HEK293T (cell line): ENCODE results near the gene ERI3.
"Not testable (repeated sequence)": the region's sequence is repeated elsewhere in the genome, so short reads cannot be mapped to it uniquely, and the experiment has no call there.

Experiments used
- CTCF ChIA-PET: fragments of 350-600 bp; formaldehyde crosslinking; extraction: SDS; loops from one replicate; lab custom pipeline; 2021; ENCODE audit warnings: antibody characterized with exemption, inconsistent platforms; lab: Yijun Ruan, JAX
- POLR2A ChIA-PET: fragments of 350-600 bp; formaldehyde crosslinking; extraction: SDS; loops from one replicate; lab custom pipeline; 2020; ENCODE audit warnings: antibody characterized with exemption, inconsistent platforms; lab: Yijun Ruan, JAX
- DNase-seq: peaks from one replicate; pipeline ENCODE4 v3.0.0; 2012; ENCODE audit warnings: mixed read lengths; ENCODE audit errors: extremely low spot score
- ARNT ChIP-seq: fragments of 450-650 bp; IDR thresholded peaks from 2 replicates; pipeline ENCODE4 v1.6.1; 2017; ENCODE audit warnings: mild to moderate bottlenecking
- BHLHE40 ChIP-seq: fragments of 450-650 bp; IDR thresholded peaks from 2 replicates; pipeline ENCODE4 v1.6.1; 2016; ENCODE audit warnings: mild to moderate bottlenecking, moderate library complexity, borderline replicate concordance
- CTBP1 ChIP-seq: fragments of 450-650 bp; IDR thresholded peaks from 2 replicates; pipeline ENCODE4 v1.6.1; 2016; ENCODE audit warnings: borderline replicate concordance
- ELF4 ChIP-seq: fragments of 450-650 bp; IDR thresholded peaks from 2 replicates; pipeline ENCODE4 v1.6.1; 2017; ENCODE audit warnings: antibody characterized with exemption
- FOXA1 ChIP-seq: fragments of 450-650 bp; IDR thresholded peaks from 2 replicates; pipeline ENCODE4 v1.6.1; 2016; ENCODE audit warnings: mild to moderate bottlenecking
- FOXK2 ChIP-seq: fragments of 450-650 bp; IDR thresholded peaks from 2 replicates; pipeline ENCODE4 v1.6.1; 2016; ENCODE audit warnings: mild to moderate bottlenecking
- FOXM1 ChIP-seq: fragments of 450-650 bp; IDR thresholded peaks from 2 replicates; pipeline ENCODE4 v1.6.1; 2017; ENCODE audit warnings: mild to moderate bottlenecking, borderline replicate concordance
- HDGF ChIP-seq: fragments of 450-650 bp; IDR thresholded peaks from 2 replicates; pipeline ENCODE4 v1.6.1; 2017; ENCODE audit warnings: antibody characterized with exemption, borderline replicate concordance
- L3MBTL2 ChIP-seq: fragments of 450-650 bp; conservative IDR thresholded peaks from 2 replicates; pipeline ENCODE4 v1.6.1; 2016; ENCODE audit warnings: mild to moderate bottlenecking
- LEF1 ChIP-seq: fragments of 450-650 bp; IDR thresholded peaks from 2 replicates; pipeline ENCODE4 v1.6.1; 2017; ENCODE audit warnings: mild to moderate bottlenecking, borderline replicate concordance
- NFRKB ChIP-seq: fragments of 450-650 bp; IDR thresholded peaks from 2 replicates; pipeline ENCODE4 v1.6.1; 2016; ENCODE audit warnings: mild to moderate bottlenecking, moderate library complexity
- PKNOX1 ChIP-seq: fragments of 450-650 bp; IDR thresholded peaks from 2 replicates; pipeline ENCODE4 v1.6.1; 2016
- SP1 ChIP-seq: fragments of 450-650 bp; IDR thresholded peaks from 2 replicates; pipeline ENCODE4 v1.6.1; 2017
- SUZ12 ChIP-seq: fragments of 450-650 bp; IDR thresholded peaks from 2 replicates; pipeline ENCODE4 v1.6.1; 2016; ENCODE audit warnings: mild to moderate bottlenecking
- TARDBP ChIP-seq: fragments of 450-650 bp; IDR thresholded peaks from 2 replicates; pipeline ENCODE4 v1.6.1; 2016
- ZNF384 ChIP-seq: fragments of 450-650 bp; IDR thresholded peaks from 2 replicates; pipeline ENCODE4 v1.6.1; 2016

ERI3 gene

GRCh38 chr1:44208226-44208625, 146.8 kb downstream of the ERI3 start:
- POLR2A ChIA-PET: no interaction called here

GRCh38 chr1:44206545-44206944, 148.5 kb downstream of the ERI3 start:
- CTCF ChIA-PET, DNase-seq, POLR2A ChIA-PET: not testable (repeated sequence)

More at GRCh38 chr1:44208226-44208625, 146.8 kb downstream of the ERI3 start:
- TF ChIP-seq SUZ12: no peak
- no peak for TF ChIP-seq CTBP1
- TF ChIP-seq FOXK2: no peak
- TF ChIP-seq FOXM1: no peak
- TF ChIP-seq NFRKB: no peak
- TF ChIP-seq FOXA1: no peak
- no peak for TF ChIP-seq LEF1
- TF ChIP-seq ZNF384: no peak
- no peak for TF ChIP-seq BHLHE40
- no peak for TF ChIP-seq TARDBP
- TF ChIP-seq PKNOX1: no peak
- TF ChIP-seq ARNT: no peak
- TF ChIP-seq L3MBTL2: no peak
- TF ChIP-seq SP1: no peak
- no peak for TF ChIP-seq ELF4
- CTCF ChIA-PET: interaction anchor here (1.2 kb wide), 1 partner anchor 9 kb away, joined by 6 read pairs; no protein-coding TSS in a partner anchor
- no peak for DNase-seq

- POLR2A ChIA-PET: interaction anchor here (0.8 kb wide), 1 partner anchor 431 kb away, joined by 3 read pairs; no protein-coding TSS in a partner anchor
- no peak for DNase-seq
- CTCF ChIA-PET: no interaction called here
- TF ChIP-seq ARNT (no peak), BHLHE40 (no peak), LEF1 (no peak), L3MBTL2 (no peak), ZNF384 (no peak), TARDBP (no peak), HDGF (no peak), FOXK2 (no peak), ELF4 (no peak), PKNOX1 (no peak), CTBP1 (no peak), NFRKB (no peak), FOXM1 (no peak), FOXA1 (no peak), SUZ12 (no peak), SP1 (no peak)
These were observed 154.7 kb downstream of the ERI3 start for GRCh38 chr1:44200336-44200735.

GRCh38 chr1:44174630-44175029, 180.4 kb downstream of the ERI3 start:
- ChIA-PET POLR2A (no interaction called here), CTCF (no interaction called here)
- no peak for DNase-seq
- no peak for TF ChIP-seq LEF1
- no peak for TF ChIP-seq NFRKB
- no peak for TF ChIP-seq CTBP1
- no peak for TF ChIP-seq TARDBP
- TF ChIP-seq PKNOX1: no peak
- TF ChIP-seq L3MBTL2: no peak
